H1 (cell line): ENCODE results near the gene HSD17B13. TPM values are rescaled to one million over a fixed set of nuclear protein-coding genes. Genes with fewer than 3 reads are reported as not detected.

Experiments used
- CTCF ChIA-PET: fragments of 300-600 bp; sonication (Branson Sonifier 250); formaldehyde crosslinking; loops from one replicate; lab custom pipeline; 2021; ENCODE audit not compliant: partially characterized antibody; lab: Charles Lee
- POLR2A ChIA-PET: fragments of 300-600 bp; sonication (Branson Sonifier 250); formaldehyde crosslinking; loops from one replicate; lab custom pipeline; 2021; ENCODE audit warnings: inconsistent platforms; ENCODE audit not compliant: partially characterized antibody; lab: Charles Lee
- DNase-seq, 2 experiments: peaks; one replicate each; pipeline versions ENCODE4 v3.0.0 to v3.0.0-alpha.2; 2010 to 2022; ENCODE audit warnings: low spot score in 2 of 2, low read depth in 1 of 2, mixed read lengths in 1 of 2
- FAIRE-seq: peaks from 2 replicates; lab custom pipeline; 2011; peaks lifted over from hg19 to GRCh38; lab: Jason Lieb, UNC
- H2AFZ ChIP-seq: 2 replicates; pipeline ENCODE4 v1.8.1; 2012; ENCODE audit warnings: low read length, inconsistent platforms
- H2AK5ac ChIP-seq: 2 replicates; pipeline ENCODE4 v1.6.1; 2013; ENCODE audit warnings: low read depth, low read length
- H2BK120ac ChIP-seq: replicated peaks from 2 replicates; pipeline ENCODE3; 2013; ENCODE audit warnings: low read depth, low read length, inconsistent platforms
- H2BK12ac ChIP-seq: 2 replicates; pipeline ENCODE4 v1.6.1; 2013; ENCODE audit warnings: low read depth, low read length
- H2BK15ac ChIP-seq: 2 replicates; pipeline ENCODE4 v1.6.1; 2013; ENCODE audit warnings: low read length
- H2BK20ac ChIP-seq: 2 replicates; pipeline ENCODE4 v1.6.1; 2013; ENCODE audit warnings: low read length
- H2BK5ac ChIP-seq: 2 replicates; pipeline ENCODE4 v1.6.1; 2013; ENCODE audit warnings: low read depth, low read length
- H3K14ac ChIP-seq: 2 replicates; pipeline ENCODE4 v1.6.1; 2013; ENCODE audit warnings: inconsistent platforms; ENCODE audit not compliant: insufficient read length
- H3K18ac ChIP-seq: 2 replicates; pipeline ENCODE4 v1.6.1; 2013; ENCODE audit warnings: low read length; ENCODE audit errors: extremely low read depth
- H3K23ac ChIP-seq: 2 replicates; pipeline ENCODE4 v1.6.1; 2013; ENCODE audit warnings: inconsistent platforms; ENCODE audit not compliant: insufficient read length
- H3K23me2 ChIP-seq: 2 replicates; pipeline ENCODE4 v1.6.1; 2013; ENCODE audit warnings: low read depth, low read length
- H3K27ac ChIP-seq: 2 replicates; pipeline ENCODE4 v1.6.1; 2011; ENCODE audit warnings: low read depth, low read length, inconsistent platforms
- H3K27me3 ChIP-seq, 4 experiments: replicated peaks in 1 of 4; 1 replicate in 1 of 4; 2 replicates in 3 of 4; pipeline versions ENCODE4 v1.6.1 to v1.8.1; 2011 to 2013; ENCODE audit warnings: low read length in 3 of 4, mild to moderate bottlenecking in 3 of 4, inconsistent platforms in 2 of 4, mixed read lengths in 2 of 4, moderate library complexity in 1 of 4; ENCODE audit not compliant: control insufficient read depth in 3 of 4, insufficient read depth in 3 of 4; ENCODE audit errors: extremely low read depth in 1 of 4
- H3K36me3 ChIP-seq, 4 experiments: 2 replicates each; pipeline versions ENCODE4 v1.6.1 to v1.8.1; 2011 to 2013; ENCODE audit warnings: mild to moderate bottlenecking in 4 of 4, low read length in 3 of 4, moderate library complexity in 2 of 4, control low read depth in 1 of 4, inconsistent platforms in 1 of 4; ENCODE audit not compliant: insufficient read depth in 4 of 4, control insufficient read depth in 2 of 4
- H3K4ac ChIP-seq: replicated peaks from 2 replicates; pipeline ENCODE3; 2013; ENCODE audit warnings: low read length, low read depth, mixed read lengths, inconsistent platforms; ENCODE audit not compliant: insufficient read length
- H3K4me1 ChIP-seq, 4 experiments: replicated peaks in 1 of 4; 1 replicate in 1 of 4; 2 replicates in 3 of 4; pipeline versions ENCODE4 v1.6.1 to v1.8.1; 2011 to 2013; ENCODE audit warnings: low read length in 3 of 4, inconsistent platforms in 2 of 4, mixed read lengths in 1 of 4; ENCODE audit not compliant: insufficient read depth in 4 of 4, control insufficient read depth in 3 of 4
- H3K4me2 ChIP-seq, 2 experiments: 2 replicates each; pipeline versions ENCODE4 v1.6.1 to v1.8.1; 2011 to 2013; ENCODE audit warnings: low read depth in 2 of 2, low read length in 2 of 2, control low read depth in 1 of 2, inconsistent platforms in 1 of 2, mild to moderate bottlenecking in 1 of 2; ENCODE audit not compliant: insufficient read depth in 1 of 2
- H3K4me3 ChIP-seq, 4 experiments: fragments of 200-600, 300-600 bp in 1 of 4; sonication (generic), shearing (Covaris generic), sonication (Bioruptor Twin) in 1 of 4; 2 replicates each; pipeline versions ENCODE4 v1.5.1 to v1.8.1; 2011 to 2016; ENCODE audit warnings: low read length in 4 of 4, low read depth in 3 of 4, control low read depth in 2 of 4, inconsistent platforms in 2 of 4, mild to moderate bottlenecking in 2 of 4, mixed read lengths in 1 of 4, moderate library complexity in 1 of 4; ENCODE audit not compliant: insufficient read depth in 2 of 4; ENCODE audit errors: extremely low read depth in 1 of 4
- H3K56ac ChIP-seq: replicated peaks from 2 replicates; pipeline ENCODE3; 2013; ENCODE audit warnings: low read depth, mild to moderate bottlenecking, mixed read lengths, low read length, inconsistent platforms; ENCODE audit not compliant: insufficient read length
- H3K79me1 ChIP-seq: 2 replicates; pipeline ENCODE4 v1.6.1; 2013; ENCODE audit warnings: low read depth, low read length, control low read depth
- H3K79me2 ChIP-seq, 2 experiments: 2 replicates each; pipeline versions ENCODE4 v1.6.1 to v1.8.1; 2012 to 2013; ENCODE audit warnings: low read length in 2 of 2, mild to moderate bottlenecking in 2 of 2, inconsistent platforms in 1 of 2; ENCODE audit not compliant: insufficient read depth in 2 of 2, control insufficient read depth in 1 of 2
- H3K9ac ChIP-seq, 4 experiments: replicated peaks in 1 of 4; 1 replicate in 1 of 4; 2 replicates in 3 of 4; pipeline versions ENCODE4 v1.6.1 to v1.8.1; 2011 to 2013; ENCODE audit warnings: low read depth in 3 of 4, low read length in 3 of 4, control low read depth in 2 of 4, mild to moderate bottlenecking in 2 of 4, moderate library complexity in 2 of 4, inconsistent platforms in 1 of 4; ENCODE audit errors: extremely low read depth in 1 of 4
- H3K9me3 ChIP-seq, 2 experiments: 2 replicates each; pipeline versions ENCODE4 v1.6.1 to v1.8.1; 2012 to 2013; ENCODE audit warnings: mild to moderate bottlenecking in 2 of 2, moderate library complexity in 2 of 2, control low read depth in 1 of 2, inconsistent platforms in 1 of 2, low read depth in 1 of 2, low read length in 1 of 2, mixed read lengths in 1 of 2; ENCODE audit not compliant: insufficient read depth in 2 of 2
- H4K20me1 ChIP-seq, 2 experiments: replicated peaks in 1 of 2; 2 replicates each; pipeline versions ENCODE3 to v1.8.1; 2011 to 2013; ENCODE audit warnings: inconsistent platforms in 2 of 2, low read length in 2 of 2, mild to moderate bottlenecking in 1 of 2; ENCODE audit not compliant: insufficient read depth in 2 of 2, control insufficient read depth in 1 of 2
- H4K5ac ChIP-seq: 2 replicates; pipeline ENCODE4 v1.6.1; 2013; ENCODE audit warnings: low read length, low read depth, mixed read lengths, inconsistent platforms; ENCODE audit not compliant: insufficient read length
- H4K8ac ChIP-seq: 2 replicates; pipeline ENCODE4 v1.8.0; 2013; ENCODE audit warnings: mild to moderate bottlenecking, moderate library complexity, low read length, inconsistent platforms; ENCODE audit not compliant: insufficient read depth; ENCODE audit errors: extremely low read depth
- H4K91ac ChIP-seq: replicated peaks from 2 replicates; pipeline ENCODE3; 2013; ENCODE audit warnings: low read length, mixed read lengths, inconsistent platforms; ENCODE audit not compliant: insufficient read length
- ASH2L ChIP-seq: fragments of 200-600, 300-600 bp; sonication (generic); IDR thresholded peaks from one replicate; pipeline ENCODE4 v1.7.1; 2017; ENCODE audit warnings: low read length
- CHD2 ChIP-seq: IDR thresholded peaks from 2 replicates; pipeline ENCODE4 v1.6.1; 2012; ENCODE audit warnings: low read length, improper control_type of control experiment
- MAFK ChIP-seq: IDR thresholded peaks from 2 replicates; pipeline ENCODE4 v1.6.1; 2012; ENCODE audit warnings: low read depth, mild to moderate bottlenecking, improper control_type of control experiment, low read length
- SIN3A ChIP-seq, 2 experiments: IDR thresholded peaks in 1 of 2; conservative IDR thresholded peaks in 1 of 2; 2 replicates each; pipeline ENCODE4 v1.6.1; 2011 to 2012; ENCODE audit warnings: low read length in 2 of 2, improper control_type of control experiment in 1 of 2, low read depth in 1 of 2, mild to moderate bottlenecking in 1 of 2
- SP1 ChIP-seq: IDR thresholded peaks from 2 replicates; pipeline ENCODE4 v1.6.1; 2011; ENCODE audit warnings: low read depth, low read length
- SUZ12 ChIP-seq: fragments of 200-600 bp; sonication (generic); IDR thresholded peaks from 2 replicates; pipeline ENCODE4 v1.6.1; 2012; ENCODE audit warnings: mild to moderate bottlenecking, inconsistent platforms, low read length, moderate library complexity, mixed read lengths
- WGBS, 2 experiments: shearing (Covaris generic) in 1 of 2; methylation state at CpG; one replicate each; pipeline versions ENCODE4 v1.1.6 to v1.1.7; 2013 to 2015; ENCODE audit warnings: low lambda C conversion rate in 2 of 2, mixed read lengths in 2 of 2, inconsistent platforms in 1 of 2, low coverage in 1 of 2, missing lambda C conversion rate in 1 of 2; ENCODE audit not compliant: insufficient replicate concordance in 2 of 2, insufficient coverage in 1 of 2, insufficient read length in 1 of 2; ENCODE audit errors: extremely low coverage in 1 of 2, missing lambda C conversion rate in 1 of 2; 5-methylcytosine and 5-hydroxymethylcytosine counted together
- polyA plus RNA-seq, 7 experiments: library from polyadenylated mRNA; depleted of rRNA in 3 of 7; stranded (reverse) in 5 of 7; unstranded in 2 of 7; fragments of >200 nt in 5 of 7; fragments of 200-250 nt in 2 of 7; gene quantifications; 1 replicate in 5 of 7; 2 replicates in 1 of 7; 4 replicates in 1 of 7; pipeline versions ENCODE4 v1.2.1 to v1.2.3, GENCODE V29; 2011 to 2013; ENCODE audit warnings: missing spikeins in 2 of 7, mixed read lengths in 2 of 7
- total RNA-seq: library from RNA; stranded (reverse); fragmentation: NEBNext Ultra II Directional; extraction: Animal tissue kit (Norgen Biotek cat#: 25700); gene quantifications from 2 replicates; pipeline ENCODE4 v1.2.1, GENCODE V29; 2021

The HSD17B13 gene
- total and polyA plus RNA-seq, 2 of the 8 experiments (the other 6 are each of a cell fraction or from before 2014, with no cell fraction given) = 0.09 to 0.13 TPM

DNA sequence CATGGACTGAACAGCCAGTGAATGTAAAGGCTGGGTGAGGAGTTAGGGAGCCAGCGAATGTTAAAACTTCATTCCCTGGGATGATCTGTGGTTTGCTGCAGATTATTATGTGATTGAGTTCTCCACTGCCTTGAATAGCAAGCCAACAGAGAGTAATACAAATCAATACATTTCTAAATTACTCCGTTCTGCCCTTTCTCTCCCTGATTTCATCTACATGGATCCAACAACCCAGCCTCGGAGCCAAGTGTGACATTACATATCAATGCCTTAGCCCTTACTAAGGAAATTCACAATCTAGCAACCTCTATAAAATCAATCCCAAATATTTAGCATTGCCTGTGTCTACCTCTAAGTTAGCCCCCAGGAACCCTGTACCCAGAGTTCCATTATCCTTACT, 11.0 kb downstream of the HSD17B13 start:
- WGBS, 2 experiments = 90% methylated on average over 3 of the region's 3 CpGs; no CpG with 5 or more reads in 1 of the 2 experiments
- ChIA-PET POLR2A (no interaction called here), CTCF (no interaction called here)
- Histone ChIP-seq H3K36me3 (no peaks in the 10 kb centered on the region), H3K9me3 (no peaks in the 10 kb centered on the region), H3K27ac (no peak overlapping the region), H3K4me2 (no peak overlapping the region), H2BK5ac (no peak overlapping the region), H3K27me3 (no peaks in the 10 kb centered on the region), H3K79me1 (no peaks in the 10 kb centered on the region), H3K9ac (no peak overlapping the region), H4K91ac (no peak overlapping the region), H3K18ac (no peak overlapping the region), H3K4me1 (no peaks in the 10 kb centered on the region), H3K79me2 (no peaks in the 10 kb centered on the region), H3K56ac (no peak overlapping the region), H3K23ac (no peak overlapping the region), H2BK20ac (no peak overlapping the region), H2BK12ac (no peak overlapping the region), H3K14ac (no peak overlapping the region), H2BK15ac (no peak overlapping the region), H4K8ac (no peak overlapping the region), H3K4ac (no peak overlapping the region), H4K20me1 (no peaks in the 10 kb centered on the region), H3K23me2 (no peaks in the 10 kb centered on the region; the same call in 1 of the 2 replicates), H2AFZ (no peak overlapping the region), H4K5ac (no peak overlapping the region), H2BK120ac (no peak overlapping the region), H2AK5ac (no peak overlapping the region), H3K4me3 (no peak overlapping the region)
- DNase-seq = no peak
- FAIRE-seq = no peak
- TF ChIP-seq SP1 = no peak
- no peak for TF ChIP-seq CHD2
- TF ChIP-seq SUZ12 = no peak
- TF ChIP-seq SIN3A (conservative IDR thresholded peaks at IDR 0.05 in 1 of 2, IDR thresholded peaks at IDR 0.05 in 1 of 2; ENCODE audit: low read depth in 1 of 2, low read length in 2 of 2) = no peak
- TF ChIP-seq MAFK = no peak
- TF ChIP-seq ASH2L = no peak
